Hypothalamus (tissue), 51 donors: ENCODE measurements around the gene PDIA2.
"Not testable (repeated sequence)": the region's sequence is repeated elsewhere in the genome, so short reads cannot be mapped to it uniquely, and the experiment has no call there.

Experiments
- DNase-seq, 51 donors: peaks; one replicate each; lab custom pipeline; 2025; lab: John Stamatoyannopoulos, UW

PDIA2 gene

GRCh38 chr16:283033-283805, at the start of gene PDIA2:
Gene PDIA2, plus strand, starts transcription at chr16:283164. Its CDS starts 6 bp downstream, at chr16:283170.
- peak in 7 of 51 donors; percentile 3 to 62 (median 17) for DNase-seq

- DNase-seq = peak; percentile 25 to 92 (median 85)
Observed at GRCh38 chr16:234468-235305, 48.3 kb upstream of the PDIA2 start, which contains the start of gene FAM234A. Gene FAM234A, plus strand, starts transcription at chr16:234821. Its CDS starts 19,593 bp downstream, at chr16:254414.

- DNase-seq = peak in 12 of 51 donors; percentile 2 to 55 (median 14)
Observed at GRCh38 chr16:239948-240277, 43.1 kb upstream of the PDIA2 start.

GRCh38 chr16:240559-240958, 42.4 kb upstream of the PDIA2 start:
- no peak for DNase-seq

GRCh38 chr16:242281-242680, 40.7 kb upstream of the PDIA2 start:
- no peak for DNase-seq

- DNase-seq = no peak
Observed at GRCh38 chr16:243348-243747, 39.6 kb upstream of the PDIA2 start.

- DNase-seq = no peak
Observed at GRCh38 chr16:245105-245504, 37.9 kb upstream of the PDIA2 start.

GRCh38 chr16:247027-247426, 35.9 kb upstream of the PDIA2 start:
- no peak for DNase-seq

GRCh38 chr16:249431-249830, 33.5 kb upstream of the PDIA2 start:
- DNase-seq = no peak

GRCh38 chr16:252366-253337, 30.3 kb upstream of the PDIA2 start:
- no peak for DNase-seq

GRCh38 chr16:253833-254232, 29.1 kb upstream of the PDIA2 start:
- no peak for DNase-seq

GRCh38 chr16:254461-254860, 28.5 kb upstream of the PDIA2 start:
- DNase-seq = no peak

- DNase-seq = no peak
Observed at GRCh38 chr16:255183-255582, 27.8 kb upstream of the PDIA2 start.

- not testable (repeated sequence) for DNase-seq
Observed at GRCh38 chr16:258091-258490, 24.9 kb upstream of the PDIA2 start.

- DNase-seq = no peak
Observed at GRCh38 chr16:259226-259625, 23.7 kb upstream of the PDIA2 start.

GRCh38 chr16:259814-260253, 23.1 kb upstream of the PDIA2 start:
- no peak for DNase-seq

GRCh38 chr16:260326-260725, 22.6 kb upstream of the PDIA2 start:
- DNase-seq = no peak

- DNase-seq = peak in 1 of 51 donors; percentile 38
Observed at GRCh38 chr16:261031-261691, 21.8 kb upstream of the PDIA2 start.

- DNase-seq = no peak
Observed at GRCh38 chr16:262121-262745, 20.7 kb upstream of the PDIA2 start.
